ENCODE measurements around the gene TUT4.

The TUT4 gene

DNA sequence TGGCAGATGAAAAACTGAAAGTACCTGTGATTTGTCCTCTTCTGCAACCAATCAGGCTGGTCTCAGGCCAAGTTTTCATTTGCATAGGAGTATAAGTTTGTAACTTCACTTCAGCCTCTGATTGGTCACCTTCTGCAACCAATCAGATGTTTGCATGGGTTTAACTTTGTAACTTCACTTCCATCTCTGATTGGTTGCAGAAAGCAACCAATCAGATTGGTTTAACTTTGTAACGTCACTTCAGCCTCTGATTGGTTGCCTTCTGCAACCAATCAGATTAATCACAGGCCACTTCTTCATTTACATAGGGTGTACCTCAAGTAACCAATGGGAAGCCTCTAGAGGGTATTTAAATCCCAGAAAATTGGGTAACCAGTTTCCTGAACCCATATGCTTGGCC, 18.9 kb upstream of the TUT4 start:
- no peak for DNase-seq (ENCODE audit: low read depth)

GRCh38 chr1:52569449-52570210, 16.7 kb upstream of the TUT4 start:
- no peak for DNase-seq (ENCODE audit: low read depth)

DNA sequence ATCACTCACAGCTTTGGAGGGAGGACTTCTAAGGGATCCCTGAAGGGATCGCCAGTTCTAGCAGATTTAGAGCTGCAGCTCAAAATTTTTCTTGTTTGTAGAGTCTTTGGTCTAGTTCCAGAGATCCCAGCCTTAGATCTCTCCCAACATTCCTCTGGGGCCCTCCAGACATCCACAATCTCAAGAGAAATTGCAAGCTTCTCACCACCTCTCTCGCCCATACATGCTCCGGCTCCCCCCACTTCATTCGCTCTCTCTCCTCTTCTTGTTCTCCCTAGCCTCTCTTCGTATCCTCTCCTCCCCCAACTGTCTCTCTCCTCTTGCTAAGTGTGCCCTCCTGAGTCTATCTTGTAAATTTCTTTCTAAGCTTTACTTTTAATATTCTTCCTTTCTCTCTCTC, 15.1 kb upstream of the TUT4 start:
- DNase-seq (ENCODE audit: low read depth): no peak

DNA sequence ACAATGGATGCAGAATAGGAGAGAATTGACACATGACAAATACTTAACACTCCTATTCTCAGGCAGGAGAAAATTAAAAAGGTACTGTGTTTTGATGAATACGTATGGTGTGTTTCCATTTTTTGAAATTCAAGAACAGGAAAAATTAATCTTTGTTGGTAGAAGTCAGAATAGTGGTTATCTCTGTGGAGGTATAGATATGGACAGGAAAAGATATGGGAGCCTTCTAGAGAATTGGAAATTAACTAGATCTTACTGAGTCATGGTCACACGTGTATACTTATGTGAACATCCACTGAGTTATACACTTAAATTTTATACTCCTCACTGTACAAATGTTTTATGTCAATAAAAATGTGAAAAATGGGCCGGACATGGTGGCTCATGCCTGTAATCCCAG, 9.9 kb upstream of the TUT4 start:
- DNase-seq (ENCODE audit: low read depth): no peak

GRCh38 chr1:52559875-52560274, 7.0 kb upstream of the TUT4 start:
- DNase-seq (ENCODE audit: low read depth): no peak

GRCh38 chr1:52558941-52559340, 6.0 kb upstream of the TUT4 start:
- no peak for DNase-seq (ENCODE audit: low read depth)

GRCh38 chr1:52556641-52557360, 3.9 kb upstream of the TUT4 start:
- DNase-seq (ENCODE audit: low read depth): no peak

DNA sequence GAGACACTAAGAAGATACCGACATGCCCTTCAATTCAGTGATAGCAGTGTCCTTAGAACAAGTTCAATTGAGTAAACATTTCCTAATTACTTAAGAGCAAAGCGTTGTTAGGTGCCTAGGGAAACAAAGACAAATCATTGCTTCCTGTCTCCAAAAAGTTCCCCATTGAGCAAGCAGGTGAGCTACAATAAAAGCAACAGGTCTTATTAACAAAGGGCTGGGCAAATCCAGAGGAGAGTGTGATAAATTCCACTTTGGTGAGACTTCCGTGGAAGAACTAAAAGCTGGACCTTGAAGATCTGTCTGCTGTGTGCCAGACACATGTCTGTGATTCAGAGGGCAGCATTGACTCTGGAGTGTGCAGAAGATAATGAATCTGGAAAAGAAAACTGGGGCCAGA, 1.9 kb upstream of the TUT4 start:
- no peak for DNase-seq (ENCODE audit: low read depth)

DNA sequence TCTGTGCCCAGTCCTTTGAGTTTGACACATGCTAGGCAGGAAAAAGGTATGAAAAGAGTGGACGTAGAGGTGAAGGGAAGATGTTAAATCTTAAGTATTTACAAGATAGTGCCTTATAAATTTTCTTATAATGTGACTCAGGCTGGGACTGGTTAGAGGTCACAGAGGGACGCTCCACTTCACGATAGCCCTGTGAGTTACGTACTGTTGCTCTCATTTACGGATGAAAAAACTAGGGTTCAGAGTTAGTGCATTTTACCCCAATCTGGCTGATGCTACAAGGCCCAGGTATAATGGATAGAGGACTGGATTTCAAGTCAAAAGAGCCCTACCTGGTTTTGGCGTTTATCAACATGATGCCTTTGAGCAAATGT, 1.4 kb upstream of the TUT4 start:
- DNase-seq (ENCODE audit: low read depth): no peak

DNA sequence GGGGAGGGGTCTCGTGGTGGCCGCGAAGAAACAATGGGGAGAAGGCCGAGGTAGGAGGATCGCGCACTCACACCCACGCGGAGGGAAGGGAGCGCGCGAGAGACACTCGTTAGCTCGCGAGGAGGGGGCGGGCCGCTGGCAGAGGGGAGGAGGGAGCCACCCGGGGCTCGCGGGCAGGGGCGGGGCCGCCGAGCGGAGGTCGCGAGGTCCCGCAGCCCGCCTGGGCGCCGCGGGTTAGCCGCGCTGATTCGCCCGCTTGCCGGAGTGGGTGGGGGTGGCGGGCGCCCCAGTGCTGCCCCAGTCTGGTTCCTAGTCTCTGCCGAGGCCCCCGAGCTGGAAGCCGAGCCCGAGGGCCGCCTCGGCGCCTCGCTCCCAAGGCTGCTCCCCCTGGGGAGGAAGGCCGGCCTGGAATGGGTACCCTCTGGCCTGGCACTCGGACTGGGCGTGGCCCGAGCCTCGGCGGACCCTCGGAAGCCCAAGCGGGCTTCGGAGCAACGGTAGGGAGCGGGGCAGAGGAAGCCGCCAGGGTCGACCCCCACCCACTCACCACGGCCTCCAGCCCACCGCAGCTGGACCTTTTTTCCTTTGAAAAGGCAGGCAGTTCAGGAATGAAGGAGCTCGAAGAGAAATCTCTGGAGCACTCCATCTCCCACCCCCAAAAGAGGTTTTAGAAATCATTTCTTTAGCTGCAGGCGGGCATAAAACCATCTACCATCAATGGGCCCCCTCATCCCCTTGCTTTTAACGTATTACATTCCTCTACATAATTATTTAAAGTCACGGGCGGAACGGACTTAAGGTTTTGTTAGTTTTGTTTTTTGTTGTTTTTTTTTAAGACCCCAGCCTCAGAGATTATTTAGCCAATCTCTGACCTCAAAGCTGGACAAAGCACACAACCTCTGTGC, 722 bp upstream of the TUT4 start:
- DNase-seq (ENCODE audit: low read depth): peak; percentile 69

DNA sequence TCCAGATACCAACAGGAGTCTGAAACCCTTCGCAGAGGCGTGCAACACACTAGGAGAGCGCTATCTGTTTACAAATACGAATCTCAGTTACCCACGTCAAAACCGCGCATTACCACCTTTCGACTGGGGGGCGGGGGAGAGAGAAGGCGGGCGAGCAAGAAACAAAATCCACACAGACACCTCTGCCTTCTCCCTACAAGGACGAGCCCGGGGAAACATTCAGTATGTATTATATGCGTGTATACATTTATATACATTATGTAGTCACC, 722 bp downstream of the TUT4 start:
- DNase-seq (ENCODE audit: low read depth): no peak

DNA sequence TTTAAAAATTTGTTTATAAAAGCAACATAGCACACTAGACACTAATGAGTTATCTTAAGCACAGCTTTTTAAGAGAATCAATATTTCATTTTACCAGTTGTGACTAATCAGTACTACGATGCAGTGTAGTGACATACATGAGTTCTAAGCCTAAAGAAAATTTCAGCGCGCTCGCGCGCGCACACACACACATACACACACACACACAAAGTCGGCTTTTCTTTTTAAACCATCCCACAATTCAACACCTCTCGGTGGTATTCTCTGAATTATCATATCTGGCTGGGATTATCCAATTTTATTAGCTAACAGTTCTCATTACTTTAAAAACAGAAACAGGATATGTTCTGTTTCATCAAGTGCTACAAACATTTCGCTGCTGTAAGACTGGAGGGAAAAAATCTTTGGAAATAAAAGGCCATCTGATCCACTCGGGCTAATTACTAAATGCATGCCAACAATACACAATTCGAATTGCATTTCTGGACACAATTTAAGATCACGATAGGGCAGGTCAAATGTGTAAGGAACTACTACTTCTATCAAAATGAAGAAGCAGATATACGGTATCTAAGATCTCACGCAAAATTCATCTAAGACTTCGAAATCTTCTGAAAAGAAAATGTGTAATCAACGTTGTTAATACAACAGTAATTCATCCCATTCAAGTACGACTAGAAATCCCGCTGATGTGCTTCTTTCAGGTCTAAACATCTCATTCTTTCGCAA, 1.2 kb downstream of the TUT4 start:
- DNase-seq (ENCODE audit: low read depth): no peak

GRCh38 chr1:52550447-52550846, 2.4 kb downstream of the TUT4 start:
- no peak for DNase-seq (ENCODE audit: low read depth)

DNA sequence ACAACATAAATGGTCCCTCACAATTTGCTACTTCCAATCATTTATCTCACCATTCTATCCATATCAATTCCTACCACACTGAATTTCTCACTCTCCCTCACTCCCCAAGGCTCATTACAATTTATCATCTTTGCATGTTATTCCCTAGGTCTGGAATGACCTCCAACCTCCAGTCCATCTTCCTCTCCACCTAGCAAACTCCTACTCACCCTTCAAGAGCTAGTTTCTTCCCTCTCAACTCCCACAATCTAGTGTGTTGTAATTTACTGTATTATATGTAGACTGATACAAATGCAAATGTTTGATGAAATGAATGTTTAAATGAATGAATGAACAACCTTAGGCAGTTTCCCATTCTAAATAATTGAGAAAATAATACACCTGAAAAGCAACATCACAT, 3.6 kb downstream of the TUT4 start:
- no peak for DNase-seq (ENCODE audit: low read depth)

GRCh38 chr1:52546852-52547251, 6.0 kb downstream of the TUT4 start:
- DNase-seq (ENCODE audit: low read depth): no peak

DNA sequence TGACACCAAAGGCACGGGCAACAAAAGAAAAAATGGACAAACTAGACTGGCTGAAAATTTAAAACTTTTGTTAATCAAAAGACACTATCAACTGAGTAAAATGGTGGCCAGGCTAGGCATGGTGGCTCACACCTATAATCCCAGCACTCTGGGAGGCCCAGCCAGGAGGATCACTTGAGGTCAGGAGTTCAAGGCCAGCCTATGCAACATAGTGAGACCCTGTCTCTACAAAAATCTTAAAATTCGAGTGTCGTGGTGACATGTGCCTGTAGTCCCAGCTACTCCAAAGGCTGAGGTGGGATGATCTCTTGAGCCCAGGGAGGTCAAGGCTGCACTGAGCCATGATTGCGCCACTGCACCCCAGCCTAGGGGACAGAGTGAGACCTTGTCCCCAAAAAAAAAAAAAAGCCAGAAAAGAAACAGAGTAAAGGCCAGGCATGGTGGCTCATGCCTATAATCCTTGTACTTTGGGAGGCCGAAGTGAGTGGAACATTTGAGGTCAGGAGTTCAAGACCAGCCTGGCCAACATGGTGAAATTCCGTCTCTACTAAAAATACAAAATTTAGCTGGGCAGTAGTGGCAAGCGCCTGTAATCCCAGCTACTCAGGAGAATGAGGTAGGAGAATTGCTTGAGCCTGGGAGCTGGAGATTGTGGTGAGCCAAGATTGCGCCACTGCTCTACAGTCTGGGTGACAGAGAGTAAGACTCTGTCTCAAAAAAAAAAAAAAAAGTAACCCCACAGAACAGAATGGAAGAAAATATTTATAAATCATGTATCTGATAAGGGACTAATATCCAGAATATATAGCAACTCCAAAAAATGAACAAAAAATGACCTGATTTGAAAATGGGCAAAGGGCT, 8.0 kb downstream of the TUT4 start:
- DNase-seq (ENCODE audit: low read depth): no peak

DNA sequence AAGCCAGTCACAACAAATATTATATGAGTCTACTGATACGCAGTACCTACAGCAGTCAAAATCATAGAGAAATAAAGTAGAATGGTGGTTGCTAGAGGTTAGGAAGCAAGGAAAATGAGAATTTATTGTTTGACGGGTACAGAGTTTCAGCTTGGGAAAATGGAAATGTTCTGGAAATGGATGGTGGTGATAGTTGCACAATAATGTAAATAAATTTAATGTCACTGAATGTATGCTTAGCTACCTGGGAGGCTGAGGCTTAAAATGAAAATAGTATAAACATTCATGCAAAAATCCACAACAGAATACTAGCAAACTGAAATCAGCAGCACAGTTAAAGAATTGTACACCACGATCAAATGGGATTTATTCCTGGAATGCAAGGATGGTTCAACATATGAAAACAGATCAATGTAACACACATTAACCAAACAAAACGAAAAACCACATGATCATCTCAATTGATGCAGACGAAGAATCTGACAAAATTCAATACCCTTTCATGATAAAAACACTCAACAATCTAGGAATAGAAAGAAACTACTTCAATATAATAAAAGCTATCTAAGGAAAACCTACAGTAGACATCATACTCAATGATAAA, 10.7 kb downstream of the TUT4 start:
- no peak for DNase-seq (ENCODE audit: low read depth)

- no peak for DNase-seq (ENCODE audit: low read depth)
Observed at GRCh38 chr1:52534928-52535764, 17.7 kb downstream of the TUT4 start.

DNA sequence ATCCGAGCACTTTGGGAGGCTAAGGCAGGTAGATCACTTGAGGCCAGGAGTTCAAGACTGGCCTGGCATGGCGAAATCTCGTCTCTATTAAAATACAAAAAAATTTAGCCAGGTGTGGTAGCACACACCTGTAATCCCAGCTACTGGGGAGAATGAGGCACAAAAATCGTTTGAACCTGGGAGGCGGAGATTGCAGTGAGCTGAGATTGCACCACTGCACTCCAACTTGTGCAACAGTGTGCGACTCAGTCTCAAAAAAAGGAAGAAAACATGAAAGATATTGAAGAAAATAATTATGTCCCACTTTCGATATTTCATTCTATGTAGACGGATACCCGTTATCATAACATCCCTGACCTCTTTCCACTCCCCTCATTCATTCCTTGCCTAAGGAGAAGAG, 19.2 kb downstream of the TUT4 start:
- DNase-seq (ENCODE audit: low read depth): no peak

GRCh38 chr1:52532731-52533327, 20.1 kb downstream of the TUT4 start:
- DNase-seq (ENCODE audit: low read depth): no peak

All from GM04504 (cell line).